Adipocyte (in vitro differentiated cells): ENCODE data around the gene TBX1.

Experiments
- DNase-seq: peaks from one replicate; pipeline ENCODE4 v3.0.0-alpha.2; 2015; ENCODE audit warnings: low read depth
- H3K27me3 ChIP-seq: replicated peaks from 2 replicates; pipeline ENCODE4 v1.7.0; 2013; ENCODE audit warnings: mild to moderate bottlenecking, low read length, moderate library complexity; ENCODE audit not compliant: control insufficient read depth, insufficient read depth
- H3K36me3 ChIP-seq: 2 replicates; pipeline ENCODE4 v1.7.0; 2013; ENCODE audit warnings: low read length, mild to moderate bottlenecking, moderate library complexity; ENCODE audit not compliant: control insufficient read depth, insufficient read depth, severe bottlenecking
- H3K4me1 ChIP-seq: 2 replicates; pipeline ENCODE4 v1.7.0; 2013; ENCODE audit warnings: mild to moderate bottlenecking, low read length, moderate library complexity; ENCODE audit not compliant: control insufficient read depth, insufficient read depth
- H3K4me3 ChIP-seq: 2 replicates; pipeline ENCODE4 v1.7.0; 2013; ENCODE audit warnings: mild to moderate bottlenecking, low read length, moderate library complexity
- H3K9ac ChIP-seq: 2 replicates; pipeline ENCODE4 v1.7.0; 2013; ENCODE audit warnings: mild to moderate bottlenecking, low read length, moderate library complexity
- H3K9me3 ChIP-seq: 2 replicates; pipeline ENCODE4 v1.7.0; 2013; ENCODE audit warnings: mild to moderate bottlenecking, low read length, moderate library complexity; ENCODE audit not compliant: control insufficient read depth

TBX1 gene

DNA sequence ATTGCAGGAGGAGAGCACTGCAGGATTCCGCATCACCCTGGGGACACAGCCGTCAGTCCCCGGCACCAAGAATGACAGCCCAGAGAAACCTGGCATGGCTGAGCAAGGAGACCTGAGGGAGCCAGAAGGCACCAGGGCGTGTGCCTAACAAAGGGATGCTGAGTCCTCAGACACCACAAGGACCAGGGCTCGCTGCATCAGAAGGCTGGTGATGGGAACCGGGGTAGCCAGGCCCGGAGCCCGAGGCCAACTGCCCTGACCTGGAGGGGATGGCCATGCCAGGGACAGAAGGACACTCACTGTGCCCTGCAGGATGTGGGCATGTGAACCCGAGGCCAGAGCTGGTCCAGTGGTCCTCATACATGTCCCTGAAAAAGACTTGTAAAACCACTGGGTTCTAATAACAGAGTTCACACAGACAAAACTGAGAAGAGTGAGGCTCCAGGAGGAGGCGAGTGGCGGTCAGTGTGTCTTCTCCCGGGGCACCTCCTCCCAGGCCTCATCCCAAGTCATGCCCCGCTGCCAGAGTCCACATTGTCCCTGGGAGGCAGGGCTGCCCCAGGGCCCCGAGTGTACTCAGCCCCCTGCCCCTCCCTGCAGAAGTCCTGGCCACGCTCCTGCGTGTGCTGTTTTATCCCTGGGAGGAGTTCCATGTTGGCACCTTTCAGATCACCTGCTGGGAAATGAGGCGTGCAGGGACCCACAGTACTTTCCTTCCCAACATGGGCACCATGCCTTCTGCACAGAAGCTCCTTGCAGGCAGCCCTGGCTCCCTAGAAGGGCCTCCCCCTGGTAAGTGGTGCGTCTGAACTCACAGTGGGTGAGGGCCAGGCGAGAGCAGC is 42.5 kb downstream of the TBX1 start:
- no peak overlapping the region for H3K4me3 ChIP-seq
- no peak overlapping the region for H3K9ac ChIP-seq
- no peaks in the 10 kb centered on the region for H3K9me3 ChIP-seq
- no peaks in the 10 kb centered on the region for H3K36me3 ChIP-seq
- DNase-seq, result no peak
- H3K4me1 ChIP-seq, result peaks cover 16% of the 10 kb centered on the region
- H3K27me3 ChIP-seq, result no peaks in the 10 kb centered on the region

DNA sequence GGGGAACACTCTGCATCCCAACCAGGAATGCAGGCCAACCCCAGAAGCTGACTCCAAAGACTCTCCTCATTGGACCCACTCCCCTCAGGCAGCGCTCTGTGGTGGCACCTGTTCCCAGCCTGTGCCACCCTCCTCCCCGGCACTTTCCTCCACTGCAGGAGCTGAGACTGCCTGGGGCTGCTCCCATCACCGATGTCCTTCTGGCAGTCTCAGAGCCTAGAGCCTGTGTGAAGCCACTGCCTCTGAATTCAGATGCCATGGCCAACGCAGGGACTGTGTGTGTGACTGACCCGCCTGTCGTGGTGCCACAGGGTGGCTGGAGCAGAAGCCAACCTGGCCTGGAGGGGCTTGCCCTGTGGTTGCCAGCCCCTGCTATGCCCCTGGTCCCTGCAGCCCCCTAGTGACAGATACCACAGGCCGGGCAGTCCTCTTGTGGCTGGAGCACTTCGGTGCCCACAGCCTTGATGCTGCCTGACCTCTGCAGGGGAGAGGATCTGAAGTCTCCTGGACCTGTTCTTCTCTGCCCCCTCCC is 43.2 kb downstream of the TBX1 start:
- H3K27me3 ChIP-seq, result no peaks in the 10 kb centered on the region
- no peaks in the 10 kb centered on the region for H3K36me3 ChIP-seq
- H3K9me3 ChIP-seq, result no peaks in the 10 kb centered on the region
- no peak overlapping the region for H3K9ac ChIP-seq
- peaks cover 16% of the 10 kb centered on the region for H3K4me1 ChIP-seq
- H3K4me3 ChIP-seq, result no peak overlapping the region
- no peak for DNase-seq

DNA sequence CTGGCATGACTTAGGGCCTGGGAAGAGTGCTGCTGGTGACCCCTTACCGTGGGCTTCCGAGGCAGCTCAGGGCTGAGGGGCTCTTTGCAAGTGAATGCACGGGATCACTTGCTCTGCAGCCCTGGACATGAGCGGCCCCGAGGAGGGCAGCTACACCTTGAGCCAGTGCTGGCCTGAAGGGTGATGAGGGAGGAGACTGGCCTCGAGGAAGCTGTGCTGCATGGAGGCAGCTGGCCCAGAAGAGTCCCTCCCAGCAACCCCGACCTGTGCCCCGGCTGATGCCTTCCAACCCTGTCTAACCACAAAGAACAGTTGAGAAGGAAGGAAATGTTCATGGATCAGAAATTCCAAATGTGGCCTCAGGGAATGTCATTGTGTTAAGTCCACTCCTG is 45.2 kb downstream of the TBX1 start:
- H3K4me3 ChIP-seq, result no peak overlapping the region
- no peak for DNase-seq
- peaks cover 4% of the 10 kb centered on the region for H3K4me1 ChIP-seq
- H3K36me3 ChIP-seq, result no peaks in the 10 kb centered on the region
- no peaks in the 10 kb centered on the region for H3K9me3 ChIP-seq
- H3K9ac ChIP-seq, result no peak overlapping the region
- no peaks in the 10 kb centered on the region for H3K27me3 ChIP-seq

DNA sequence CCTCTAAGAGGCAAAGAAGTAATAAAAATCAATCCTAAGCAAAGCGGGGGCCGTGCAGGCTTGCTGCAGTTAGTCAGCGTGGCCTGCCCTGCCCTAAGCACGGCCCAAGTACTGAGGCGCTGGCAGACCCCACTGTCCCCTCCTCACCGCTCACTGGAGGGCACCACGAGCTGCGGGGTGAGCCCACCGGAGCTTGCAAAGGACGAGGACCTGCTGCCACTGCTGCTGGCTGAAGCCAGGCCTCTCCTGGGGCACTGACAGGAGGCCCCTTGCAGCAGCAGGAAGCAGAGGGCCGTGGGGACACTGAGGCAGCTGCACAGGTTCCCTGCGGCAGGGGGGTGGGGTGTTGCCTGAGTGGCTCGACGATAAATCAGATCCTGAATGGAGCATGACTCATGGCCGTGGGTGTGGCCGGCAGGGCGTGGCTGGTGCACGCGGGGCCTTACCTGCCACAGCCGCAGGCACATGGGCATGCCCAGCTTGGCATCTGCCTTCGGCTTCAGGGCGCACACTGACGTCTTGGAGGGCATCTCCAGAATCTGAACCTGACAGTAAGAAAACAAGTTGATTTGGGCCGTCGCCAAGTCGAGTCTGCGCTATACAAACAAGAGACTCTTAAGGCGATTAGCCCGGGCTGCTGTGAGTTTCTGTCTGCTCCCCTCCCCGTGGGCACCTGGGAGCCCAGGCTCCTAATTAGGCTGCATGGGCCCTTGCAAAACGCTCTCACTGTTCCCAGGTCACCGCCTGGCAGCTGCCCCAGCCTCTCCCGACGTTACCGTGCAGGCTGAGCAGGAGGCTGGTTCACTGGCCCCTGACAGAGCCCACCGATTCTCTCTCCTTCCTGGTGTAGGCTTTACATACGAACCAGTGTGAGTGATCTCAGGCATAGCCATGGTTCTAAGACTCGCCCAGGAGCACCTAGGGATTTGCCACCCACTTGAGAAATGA is 45.9 kb downstream of the TBX1 start:
- H3K4me3 ChIP-seq, result no peak overlapping the region
- H3K36me3 ChIP-seq, result no peaks in the 10 kb centered on the region
- H3K9ac ChIP-seq, result no peak overlapping the region
- H3K27me3 ChIP-seq, result no peaks in the 10 kb centered on the region
- no peak for DNase-seq
- no peaks in the 10 kb centered on the region for H3K9me3 ChIP-seq
- peaks cover under 1% of the 10 kb centered on the region for H3K4me1 ChIP-seq

DNA sequence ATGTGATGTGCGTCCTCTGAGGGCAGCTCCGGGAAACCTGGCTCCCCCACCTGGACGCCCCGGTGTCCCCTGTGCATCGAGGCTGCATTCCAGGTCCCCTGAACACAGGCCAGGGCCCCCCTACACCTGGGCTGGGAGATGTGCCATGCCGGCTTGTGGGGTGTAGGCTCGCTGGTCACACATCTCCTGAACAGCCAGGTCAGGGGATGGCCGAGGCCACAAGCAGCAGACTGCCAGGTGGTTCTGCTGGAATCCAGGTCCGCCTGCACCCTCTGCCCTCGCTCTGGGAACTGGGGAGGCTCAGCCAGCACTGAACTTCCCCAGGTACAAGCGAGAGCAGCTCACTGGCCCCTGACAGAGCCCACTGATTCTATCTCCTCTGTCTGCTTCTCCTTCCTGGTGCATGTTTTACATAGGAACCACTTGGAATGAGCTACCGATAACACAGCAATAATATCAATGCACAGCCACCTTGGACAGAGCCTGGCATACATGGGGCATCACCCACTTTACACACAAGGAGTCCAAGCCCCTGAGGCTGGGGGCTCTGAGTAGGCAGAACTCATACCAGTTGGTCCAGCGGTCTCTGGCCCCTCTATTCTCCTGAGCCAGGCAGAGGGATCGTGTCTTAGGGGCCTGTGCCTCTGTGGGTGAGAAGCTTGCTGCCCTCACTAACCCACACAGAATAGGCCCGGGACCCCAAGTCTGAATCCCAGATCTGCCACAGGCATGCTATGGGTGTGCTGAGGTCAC is 46.8 kb downstream of the TBX1 start:
- no peaks in the 10 kb centered on the region for H3K9me3 ChIP-seq
- no peak for DNase-seq
- H3K27me3 ChIP-seq, result no peaks in the 10 kb centered on the region
- no peaks in the 10 kb centered on the region for H3K36me3 ChIP-seq
- H3K9ac ChIP-seq, result no peak overlapping the region
- no peak overlapping the region for H3K4me3 ChIP-seq
- no peaks in the 10 kb centered on the region for H3K4me1 ChIP-seq

DNA sequence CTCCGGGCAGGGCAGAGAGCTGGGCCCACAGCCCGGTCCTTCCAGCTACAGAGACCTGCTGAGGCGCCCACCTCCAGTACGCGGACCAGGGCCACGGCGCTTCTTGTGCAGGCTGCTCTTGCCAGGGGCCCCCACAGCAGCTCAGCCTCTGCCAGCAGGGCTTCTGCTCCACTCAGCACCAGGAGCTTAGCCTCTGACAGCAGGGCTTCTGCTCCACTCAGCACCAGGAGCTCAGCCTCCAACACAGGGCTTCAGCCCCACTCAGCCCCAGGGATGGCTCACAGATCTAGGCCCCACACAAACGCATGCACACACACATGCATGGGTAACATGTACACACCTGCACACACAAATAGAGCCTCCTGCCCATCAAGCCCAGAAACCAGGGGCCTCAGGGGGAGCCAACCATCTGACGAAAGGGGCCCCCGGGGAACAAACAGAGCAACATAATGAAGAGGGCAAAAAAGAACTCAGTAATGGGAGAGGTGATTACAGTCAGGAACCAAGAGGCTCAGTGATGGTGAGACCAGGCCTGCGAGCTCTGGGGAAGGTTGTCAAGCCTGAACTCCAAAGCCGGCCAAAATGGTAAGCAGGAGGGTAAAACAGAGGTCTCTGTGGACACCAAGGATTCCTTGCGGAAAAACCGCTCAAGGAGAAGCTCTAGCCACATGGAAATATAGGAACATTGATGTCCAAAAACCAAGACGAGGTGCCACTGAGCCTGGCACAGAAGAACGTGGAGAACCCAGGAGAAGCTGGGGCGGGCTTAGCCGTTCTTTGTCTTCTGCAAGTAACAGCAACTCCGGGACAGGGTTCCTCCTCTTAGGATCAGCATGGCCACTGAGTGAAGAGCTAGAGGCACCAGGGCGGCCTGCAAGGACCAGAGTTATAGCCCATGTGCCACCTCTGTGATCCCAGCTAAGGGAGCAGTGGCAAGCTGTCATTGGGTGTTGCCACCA is 47.6 kb downstream of the TBX1 start:
- no peaks in the 10 kb centered on the region for H3K36me3 ChIP-seq
- no peaks in the 10 kb centered on the region for H3K4me1 ChIP-seq
- H3K27me3 ChIP-seq, result no peaks in the 10 kb centered on the region
- H3K9me3 ChIP-seq, result no peaks in the 10 kb centered on the region
- DNase-seq, result no peak
- H3K4me3 ChIP-seq, result no peak overlapping the region
- no peak overlapping the region for H3K9ac ChIP-seq

DNA sequence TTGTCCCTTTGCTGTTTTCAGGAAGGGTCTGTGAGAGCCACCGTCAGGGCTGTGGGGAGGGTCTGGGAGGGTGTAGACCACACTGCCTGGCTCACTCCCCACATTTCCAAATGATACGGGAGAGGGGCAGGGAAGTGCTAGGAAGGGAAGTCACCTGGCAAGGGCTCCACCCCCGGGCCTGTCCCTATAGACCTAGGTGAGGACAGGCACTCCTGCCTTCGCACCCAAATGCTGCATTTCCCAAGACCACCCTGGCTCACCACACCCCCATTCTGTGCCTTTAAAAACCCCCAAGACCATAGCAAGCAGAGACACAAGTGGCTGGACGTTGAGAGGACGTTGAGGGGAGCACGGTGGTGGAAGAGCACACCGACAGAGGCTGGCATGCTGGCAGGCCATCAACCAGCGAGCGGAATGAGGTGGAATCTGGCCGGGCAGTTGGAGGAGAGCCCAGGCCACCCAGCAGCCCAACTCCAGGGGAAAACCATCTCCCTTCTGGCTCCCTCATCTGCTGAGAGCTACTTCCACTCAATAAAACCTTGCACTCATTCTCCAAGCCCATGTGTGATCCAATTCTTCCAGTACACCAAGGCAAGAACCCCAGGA is 48.4 kb downstream of the TBX1 start:
- Histone ChIP-seq H3K27me3 (no peaks in the 10 kb centered on the region), H3K36me3 (no peaks in the 10 kb centered on the region), H3K9me3 (no peaks in the 10 kb centered on the region), H3K4me3 (no peak overlapping the region), H3K4me1 (no peaks in the 10 kb centered on the region), H3K9ac (no peak overlapping the region)
- DNase-seq, result no peak

DNA sequence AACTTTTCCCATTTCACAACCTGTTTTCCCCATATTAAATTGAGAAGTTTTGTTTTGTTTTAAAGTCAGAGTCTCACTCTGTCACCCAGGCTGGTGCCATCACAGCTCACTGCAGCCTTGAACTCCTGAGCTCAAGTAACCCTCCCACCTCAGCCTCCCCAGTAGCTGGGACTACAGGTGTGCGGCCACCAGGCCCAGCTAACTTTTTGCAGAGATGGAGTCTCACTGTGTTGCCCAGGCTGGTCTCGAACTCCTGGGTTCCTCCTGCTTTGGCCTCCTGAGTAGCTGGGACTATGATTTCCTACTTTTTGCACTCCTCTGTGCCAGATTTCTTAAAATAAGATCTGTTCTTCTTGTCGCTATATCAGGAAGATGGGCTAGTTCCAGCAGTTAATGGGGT is 49.2 kb downstream of the TBX1 start:
- Histone ChIP-seq H3K4me3 (no peak overlapping the region), H3K27me3 (no peaks in the 10 kb centered on the region), H3K9ac (no peak overlapping the region), H3K4me1 (no peaks in the 10 kb centered on the region), H3K9me3 (no peaks in the 10 kb centered on the region), H3K36me3 (no peaks in the 10 kb centered on the region)
- DNase-seq, result no peak

DNA sequence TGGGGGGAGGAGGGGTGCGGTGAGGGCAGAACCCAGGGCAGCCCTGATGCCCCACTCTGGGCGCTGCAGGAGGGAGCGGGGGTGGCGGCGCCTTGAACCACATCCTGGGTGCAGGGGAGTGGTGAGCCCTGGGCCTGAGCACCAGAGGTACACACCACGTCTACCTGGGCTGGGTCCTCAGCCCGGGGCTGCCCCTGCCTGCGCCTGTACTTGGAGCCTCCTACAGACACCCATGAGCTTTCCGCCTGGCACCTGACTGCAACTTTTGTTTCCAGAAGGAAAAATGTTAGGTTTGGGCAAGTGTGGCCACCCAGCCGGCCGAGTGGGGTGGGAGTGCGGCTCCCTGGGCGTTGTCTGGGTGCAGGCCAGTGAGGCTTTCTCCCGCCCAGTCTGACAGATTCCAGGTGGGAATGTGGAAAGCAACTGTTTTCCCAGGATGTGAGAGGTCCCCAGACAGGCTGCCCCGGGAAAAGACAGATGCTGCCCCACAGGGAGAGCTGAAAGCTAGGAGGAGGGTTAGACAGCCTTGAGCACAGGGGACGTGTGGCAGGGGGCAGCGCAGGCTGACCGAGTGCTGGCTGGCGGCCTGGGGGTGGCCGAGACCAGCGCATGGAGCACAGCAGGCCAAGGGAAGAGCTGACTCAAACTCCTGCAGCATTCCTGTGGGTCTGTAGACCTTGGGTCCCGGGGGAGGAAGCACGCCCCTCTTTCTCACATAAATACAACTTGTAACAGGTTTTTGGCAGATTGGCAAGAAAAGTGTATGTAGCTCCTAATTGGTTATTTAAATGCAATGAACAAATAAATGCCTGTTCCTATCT is 50.0 kb downstream of the TBX1 start:
- no peaks in the 10 kb centered on the region for H3K9me3 ChIP-seq
- no peaks in the 10 kb centered on the region for H3K27me3 ChIP-seq
- DNase-seq, result peak; percentile 14
- no peaks in the 10 kb centered on the region for H3K36me3 ChIP-seq
- H3K4me1 ChIP-seq, result peaks cover 5% of the 10 kb centered on the region
- no peak overlapping the region for H3K9ac ChIP-seq
- H3K4me3 ChIP-seq, result no peak overlapping the region
